ENCODE data around the gene GADL1.

GADL1 gene

DNA sequence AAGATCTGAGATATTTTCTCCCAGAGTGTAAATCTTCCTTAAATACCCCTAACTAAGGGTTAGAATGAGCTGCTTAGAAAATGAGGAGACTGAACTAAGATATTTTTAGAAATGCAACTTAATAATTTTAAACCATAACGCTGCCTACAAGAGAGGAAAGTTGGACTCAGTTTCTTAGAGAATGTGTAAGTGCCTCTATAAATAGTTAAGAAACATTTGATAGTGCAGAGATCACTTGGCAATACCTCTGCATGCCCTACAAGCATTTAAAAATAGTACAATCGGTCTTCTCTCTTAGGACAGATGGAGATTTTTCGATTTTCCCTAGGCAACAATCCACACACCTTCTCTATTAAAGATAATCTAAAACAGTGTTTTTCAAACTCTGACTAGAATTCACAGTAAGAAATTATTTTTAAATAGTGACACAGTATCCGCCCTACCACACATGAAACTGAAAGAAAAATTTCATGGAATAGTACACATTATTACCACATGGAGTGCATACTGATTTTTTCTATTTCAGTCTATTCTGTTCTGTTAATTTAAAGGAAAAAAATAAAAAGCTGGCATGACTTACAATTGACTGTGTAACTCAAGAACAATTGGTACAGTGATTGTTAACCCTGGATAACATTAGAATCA, 83.2 kb downstream of the GADL1 start:
- no peaks in the 10 kb centered on the region for H3K9me3 Mint-ChIP-seq

GRCh38 chr3:30810625-30811024, 83.8 kb downstream of the GADL1 start:
- no peak overlapping the region for H3K27ac Mint-ChIP-seq
- ATAC-seq (ENCODE audit: low read depth): no peak
- peaks cover 18% of the 10 kb centered on the region for H3K27me3 Mint-ChIP-seq
- H3K4me3 Mint-ChIP-seq: no peak overlapping the region
- no peak for DNase-seq (ENCODE audit: low spot score in 2 of 2)
- H3K4me1 Mint-ChIP-seq: no peaks in the 10 kb centered on the region
- H3K36me3 Mint-ChIP-seq: no peaks in the 10 kb centered on the region
- no peaks in the 10 kb centered on the region for H3K9me3 Mint-ChIP-seq

More for the DNA sequence above, 83.2 kb downstream of the GADL1 start:
- peaks cover 19% of the 10 kb centered on the region for H3K27me3 Mint-ChIP-seq
- no peaks in the 10 kb centered on the region for H3K4me1 Mint-ChIP-seq
- ATAC-seq (ENCODE audit: low read depth) (no peak), DNase-seq (ENCODE audit: low spot score in 2 of 2) (no peak)
- H3K36me3 Mint-ChIP-seq: no peaks in the 10 kb centered on the region
- no peak overlapping the region for H3K4me3 Mint-ChIP-seq
- no peak overlapping the region for H3K27ac Mint-ChIP-seq

- Mint-ChIP-seq H3K9me3 (no peaks in the 10 kb centered on the region), H3K4me3 (no peak overlapping the region)
- no peak for ATAC-seq (ENCODE audit: low read depth)
Observed at GRCh38 chr3:30805695-30806094, 88.8 kb downstream of the GADL1 start.

GRCh38 chr3:30804984-30805383, 89.5 kb downstream of the GADL1 start:
- Mint-ChIP-seq H3K36me3 (no peaks in the 10 kb centered on the region), H3K27me3 (peaks cover 16% of the 10 kb centered on the region), H3K4me1 (no peaks in the 10 kb centered on the region), H3K27ac (no peak overlapping the region), H3K4me3 (no peak overlapping the region), H3K9me3 (no peaks in the 10 kb centered on the region)
- no peak for DNase-seq (ENCODE audit: low spot score in 2 of 2)
- no peak for ATAC-seq (ENCODE audit: low read depth)

More at GRCh38 chr3:30805695-30806094, 88.8 kb downstream of the GADL1 start:
- peaks cover 15% of the 10 kb centered on the region for H3K27me3 Mint-ChIP-seq
- no peaks in the 10 kb centered on the region for H3K36me3 Mint-ChIP-seq
- H3K27ac Mint-ChIP-seq: no peak overlapping the region
- no peak for DNase-seq (ENCODE audit: low spot score in 2 of 2)
- H3K4me1 Mint-ChIP-seq: no peaks in the 10 kb centered on the region

- Mint-ChIP-seq H3K27me3 (peaks cover 12% of the 10 kb centered on the region), H3K9me3 (no peaks in the 10 kb centered on the region), H3K4me3 (no peak overlapping the region), H3K27ac (no peak overlapping the region), H3K4me1 (no peaks in the 10 kb centered on the region), H3K36me3 (no peaks in the 10 kb centered on the region)
- DNase-seq (ENCODE audit: low spot score in 2 of 2) (no peak), ATAC-seq (ENCODE audit: low read depth) (no peak)
Observed at GRCh38 chr3:30795176-30795575, 99.3 kb downstream of the GADL1 start.

DNA sequence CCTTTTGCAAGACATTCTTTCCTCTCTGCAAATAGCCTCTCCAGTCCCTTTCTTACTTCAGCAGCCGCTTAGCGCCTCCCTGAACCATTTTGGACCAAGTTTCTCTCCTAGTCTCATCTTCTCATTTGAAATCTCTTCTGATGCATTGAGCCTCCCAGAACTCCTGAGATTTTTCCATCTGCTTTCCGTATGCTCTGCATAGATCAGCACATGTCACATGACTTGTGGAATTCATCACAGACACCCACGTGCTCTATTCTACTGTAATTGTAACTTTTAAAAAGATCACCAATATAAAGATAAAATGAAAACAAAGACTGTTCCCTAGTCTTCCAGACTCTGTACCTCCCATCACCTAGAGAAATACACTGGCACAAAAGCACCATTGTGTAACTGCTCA, 100.7 kb downstream of the GADL1 start:
- no peaks in the 10 kb centered on the region for H3K9me3 Mint-ChIP-seq
- H3K4me3 Mint-ChIP-seq: no peak overlapping the region
- ATAC-seq (ENCODE audit: low read depth) (no peak), DNase-seq (ENCODE audit: low spot score in 2 of 2) (no peak)
- H3K4me1 Mint-ChIP-seq: no peaks in the 10 kb centered on the region
- no peaks in the 10 kb centered on the region for H3K36me3 Mint-ChIP-seq
- no peak overlapping the region for H3K27ac Mint-ChIP-seq
- peaks cover 7% of the 10 kb centered on the region for H3K27me3 Mint-ChIP-seq

GRCh38 chr3:30790150-30790549, 104.3 kb downstream of the GADL1 start:
- Mint-ChIP-seq H3K27ac (no peak overlapping the region), H3K4me1 (no peaks in the 10 kb centered on the region)

DNA sequence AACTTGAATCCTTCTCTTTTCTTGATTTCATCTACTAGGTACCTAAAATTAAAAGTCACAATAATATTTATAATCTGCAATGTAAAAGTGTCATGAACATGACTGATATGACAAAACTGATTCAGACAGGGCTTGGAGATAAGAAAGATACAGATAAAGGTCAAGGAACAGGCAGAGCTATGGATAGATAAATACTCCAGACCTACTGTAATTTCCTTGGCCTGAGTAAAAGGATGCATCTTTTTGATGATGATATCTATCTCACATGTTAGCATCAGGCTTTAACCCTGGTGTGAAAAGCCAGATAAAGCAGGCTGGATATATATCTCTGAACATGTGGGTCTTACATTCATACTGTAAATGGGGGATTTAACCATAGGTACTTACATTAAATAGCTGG, 108.1 kb downstream of the GADL1 start:
- Mint-ChIP-seq H3K36me3 (no peaks in the 10 kb centered on the region), H3K27ac (no peak overlapping the region), H3K4me3 (no peak overlapping the region), H3K4me1 (no peaks in the 10 kb centered on the region), H3K9me3 (no peaks in the 10 kb centered on the region), H3K27me3 (peaks cover 15% of the 10 kb centered on the region)
- ATAC-seq (ENCODE audit: low read depth) (no peak), DNase-seq (ENCODE audit: low spot score in 2 of 2) (no peak)

More at GRCh38 chr3:30790150-30790549, 104.3 kb downstream of the GADL1 start:
- Mint-ChIP-seq H3K4me3 (no peak overlapping the region), H3K9me3 (no peaks in the 10 kb centered on the region), H3K27me3 (peaks cover 13% of the 10 kb centered on the region), H3K36me3 (no peaks in the 10 kb centered on the region)
- ATAC-seq (ENCODE audit: low read depth): no peak
- DNase-seq (ENCODE audit: low spot score in 2 of 2): no peak

DNA sequence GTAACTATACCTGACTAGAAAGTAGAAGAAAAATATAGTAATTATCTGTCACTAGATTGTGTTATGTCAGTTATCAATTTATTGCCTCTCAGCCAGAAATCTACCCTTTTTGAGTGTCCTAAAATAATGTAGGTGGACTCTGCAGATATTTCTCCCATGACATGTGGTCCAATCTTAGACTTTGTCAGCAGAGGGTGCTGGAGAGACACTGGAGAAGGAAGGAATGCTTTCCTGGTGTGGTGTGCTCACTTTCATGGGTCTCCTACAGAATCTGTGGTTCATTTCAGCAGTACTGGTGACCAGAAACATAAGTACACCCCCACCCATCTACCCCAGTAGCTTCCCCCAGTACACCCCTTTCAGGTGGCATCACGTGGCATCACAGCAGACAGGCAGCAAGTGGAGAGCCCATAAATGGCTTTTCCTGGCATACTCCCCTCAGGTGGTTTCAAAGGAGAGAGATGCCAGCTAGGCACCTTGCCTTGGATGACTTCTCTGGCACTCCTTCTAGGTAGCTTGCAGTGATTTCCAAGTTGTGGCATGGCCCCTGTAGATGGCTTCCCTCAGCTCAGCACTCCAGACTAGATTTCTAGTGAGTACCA, 114.7 kb downstream of the GADL1 start:
- no peak overlapping the region for H3K4me3 Mint-ChIP-seq
- DNase-seq (ENCODE audit: low spot score in 2 of 2): no peak
- ATAC-seq (ENCODE audit: low read depth): no peak
- H3K4me1 Mint-ChIP-seq: no peaks in the 10 kb centered on the region
- H3K9me3 Mint-ChIP-seq: no peaks in the 10 kb centered on the region
- no peaks in the 10 kb centered on the region for H3K36me3 Mint-ChIP-seq
- H3K27me3 Mint-ChIP-seq: peaks cover 9% of the 10 kb centered on the region
- no peak overlapping the region for H3K27ac Mint-ChIP-seq

GRCh38 chr3:30778933-30779332, 115.5 kb downstream of the GADL1 start:
- DNase-seq (ENCODE audit: low spot score in 2 of 2) (no peak), ATAC-seq (ENCODE audit: low read depth) (no peak)
- Mint-ChIP-seq H3K9me3 (no peaks in the 10 kb centered on the region), H3K4me3 (no peak overlapping the region), H3K4me1 (no peaks in the 10 kb centered on the region), H3K27ac (no peak overlapping the region), H3K36me3 (no peaks in the 10 kb centered on the region), H3K27me3 (peaks cover 8% of the 10 kb centered on the region)

- Mint-ChIP-seq H3K9me3 (no peaks in the 10 kb centered on the region), H3K27ac (no peak overlapping the region), H3K4me3 (no peak overlapping the region), H3K27me3 (peaks cover 9% of the 10 kb centered on the region), H3K4me1 (no peaks in the 10 kb centered on the region), H3K36me3 (no peaks in the 10 kb centered on the region)
- no peak for ATAC-seq (ENCODE audit: low read depth)
- DNase-seq (ENCODE audit: low spot score in 2 of 2): no peak
Observed at GRCh38 chr3:30777426-30778113, 116.9 kb downstream of the GADL1 start.

DNA sequence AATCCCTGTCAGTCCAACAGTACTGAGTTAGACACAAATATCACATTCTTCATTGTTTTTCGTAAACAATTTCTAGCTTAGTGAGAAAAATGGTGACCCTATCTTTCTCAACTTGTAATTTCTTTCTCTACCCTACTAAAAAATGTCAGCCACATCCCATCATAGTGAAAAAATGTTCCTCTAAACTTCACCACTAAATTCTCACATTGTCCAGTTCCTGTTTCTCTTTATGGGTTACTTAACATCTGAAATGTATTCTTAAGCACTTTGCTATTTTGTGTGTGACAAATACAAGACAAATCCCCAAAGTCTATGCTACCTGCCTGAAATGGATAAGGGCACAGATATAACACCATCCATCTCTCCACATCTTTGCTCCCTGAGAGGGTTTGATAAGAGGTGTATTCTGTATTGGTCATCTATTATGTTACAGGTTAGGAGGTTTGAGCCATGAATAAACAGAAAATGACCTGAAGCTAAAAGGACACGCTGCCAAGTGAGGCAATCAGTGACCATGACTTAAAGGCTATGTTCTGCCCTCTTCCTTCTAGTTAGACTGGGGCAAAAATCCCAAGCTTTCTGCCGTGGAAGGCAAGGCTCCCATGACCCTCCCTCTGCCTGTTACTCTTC, 118.2 kb downstream of the GADL1 start:
- DNase-seq (ENCODE audit: low spot score in 2 of 2) (no peak), ATAC-seq (ENCODE audit: low read depth) (no peak)
- Mint-ChIP-seq H3K36me3 (no peaks in the 10 kb centered on the region), H3K4me1 (no peaks in the 10 kb centered on the region), H3K9me3 (no peaks in the 10 kb centered on the region), H3K27ac (no peak overlapping the region), H3K4me3 (no peak overlapping the region), H3K27me3 (peaks cover 5% of the 10 kb centered on the region)

GRCh38 chr3:30775040-30775439, 119.4 kb downstream of the GADL1 start:
- no peak for DNase-seq (ENCODE audit: low spot score in 2 of 2)
- no peak for ATAC-seq (ENCODE audit: low read depth)
- peaks cover 5% of the 10 kb centered on the region for H3K27me3 Mint-ChIP-seq

DNA sequence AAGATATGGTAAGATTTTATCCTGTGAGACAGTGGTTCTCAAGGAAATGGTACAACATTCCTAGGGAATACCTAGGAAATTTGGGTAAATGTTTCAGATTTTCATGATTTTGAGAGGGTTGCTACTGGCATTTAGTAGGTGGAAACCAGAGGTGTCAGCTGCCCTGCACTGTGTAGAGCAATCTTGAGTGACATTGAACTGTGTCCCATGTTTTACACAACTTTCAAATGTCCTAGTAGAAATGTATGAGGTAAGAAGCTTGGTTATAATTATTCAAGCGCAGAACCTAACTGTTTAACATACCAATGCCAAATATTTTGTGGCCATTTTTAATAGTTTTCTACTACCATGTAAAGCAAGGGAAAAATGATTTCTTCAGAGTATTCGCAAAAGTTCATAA, 120.4 kb downstream of the GADL1 start:
- Mint-ChIP-seq H3K27me3 (peaks cover 5% of the 10 kb centered on the region), H3K4me1 (no peaks in the 10 kb centered on the region), H3K4me3 (no peak overlapping the region), H3K36me3 (no peaks in the 10 kb centered on the region), H3K27ac (no peak overlapping the region), H3K9me3 (no peaks in the 10 kb centered on the region)
- DNase-seq (ENCODE audit: low spot score in 2 of 2) (no peak), ATAC-seq (ENCODE audit: low read depth) (no peak)

More at GRCh38 chr3:30775040-30775439, 119.4 kb downstream of the GADL1 start:
- Mint-ChIP-seq H3K9me3 (no peaks in the 10 kb centered on the region), H3K36me3 (no peaks in the 10 kb centered on the region), H3K4me1 (no peaks in the 10 kb centered on the region), H3K27ac (no peak overlapping the region), H3K4me3 (no peak overlapping the region)

All from memory B cell (primary cell).